Mammary epithelial cell (primary cell): ENCODE measurements around the gene DDX19B.

Source experiments
- CTCF ChIP-seq, 2 donors: IDR thresholded peaks in 1 of 2; conservative IDR thresholded peaks in 1 of 2; 2 replicates each; pipeline ENCODE4 v1.5.1; 2011 to 2012; ENCODE audit warnings: inconsistent platforms in 2 of 2, low read length in 2 of 2, mild to moderate bottlenecking in 2 of 2, control low read depth in 1 of 2, low read depth in 1 of 2; ENCODE audit not compliant: insufficient read depth in 1 of 2; ENCODE audit errors: extremely low read depth in 1 of 2
- EZH2 ChIP-seq: IDR thresholded peaks from 2 replicates; pipeline ENCODE4 v1.6.1; 2012; ENCODE audit warnings: low read length, inconsistent platforms, borderline replicate concordance

- TF ChIP-seq CTCF (conservative IDR thresholded peaks at IDR 0.05 in 1 of 2, IDR thresholded peaks at IDR 0.05 in 1 of 2; ENCODE audit: extremely low read depth in 1 of 2, insufficient read depth in 1 of 2, low read depth in 1 of 2, low read length in 2 of 2) (no peak), EZH2 (no peak)
Measured at GRCh38 chr16:70359552-70359951, 60.6 kb downstream of the DDX19B start.
